GM12891 (cell line): ENCODE measurements around the gene METTL6.
"Not testable (repeated sequence)": the region's sequence is repeated elsewhere in the genome, so short reads cannot be mapped to it uniquely, and the experiment has no call there.

Source experiments
- DNase-seq: peaks from one replicate; pipeline ENCODE4 v3.0.0; 2011; ENCODE audit warnings: low spot score; ENCODE audit not compliant: insufficient read length
- FAIRE-seq: peaks from 2 replicates; lab custom pipeline; 2011; peaks lifted over from hg19 to GRCh38; lab: Jason Lieb, UNC
- PAX5 ChIP-seq: IDR thresholded peaks from 2 replicates; pipeline ENCODE4 v1.6.1; 2011; ENCODE audit warnings: low read length, moderate library complexity, mild to moderate bottlenecking; ENCODE audit not compliant: insufficient read depth, severe bottlenecking
- POLR2A ChIP-seq: IDR thresholded peaks from 2 replicates; pipeline ENCODE4 v1.6.1; 2011; ENCODE audit warnings: low read depth, low read length, control low read depth
- POLR2AphosphoS5 ChIP-seq: IDR thresholded peaks from 2 replicates; pipeline ENCODE4 v1.6.1; 2011; ENCODE audit warnings: low read depth, low read length, control low read depth
- POU2F2 ChIP-seq: IDR thresholded peaks from 2 replicates; pipeline ENCODE4 v1.6.1; 2011; ENCODE audit warnings: low read depth, mild to moderate bottlenecking, control low read depth, low read length, moderate library complexity
- SPI1 ChIP-seq: IDR thresholded peaks from 2 replicates; pipeline ENCODE4 v1.6.1; 2011; ENCODE audit warnings: low read depth, low read length, control low read depth
- TAF1 ChIP-seq: IDR thresholded peaks from 2 replicates; pipeline ENCODE4 v1.6.1; 2011; ENCODE audit warnings: low read depth, low read length, control low read depth

The METTL6 gene

DNA sequence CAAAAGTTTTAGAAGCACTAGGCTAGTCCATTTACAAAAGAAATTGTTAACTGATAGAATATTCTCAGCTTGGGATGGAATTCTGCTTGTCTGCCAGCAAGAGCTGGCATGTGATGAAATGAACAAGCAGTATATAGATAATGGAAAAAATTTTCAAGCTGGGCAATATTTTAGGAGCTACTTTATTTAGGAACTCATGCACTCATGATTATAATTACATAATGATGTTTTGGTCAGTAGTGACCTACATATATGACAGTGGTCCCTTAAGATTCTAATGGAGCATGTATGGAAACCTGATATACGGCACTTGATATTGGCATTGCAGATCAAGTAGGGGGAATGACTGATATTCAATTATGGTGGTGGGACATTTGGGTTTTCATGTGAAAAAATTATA lies 6.2 kb upstream of the METTL6 start:
- TF ChIP-seq POLR2AphosphoS5 (no peak), POLR2A (no peak), PAX5 (no peak), POU2F2 (no peak), SPI1 (no peak)
- FAIRE-seq (no peak), DNase-seq (no peak)

DNA sequence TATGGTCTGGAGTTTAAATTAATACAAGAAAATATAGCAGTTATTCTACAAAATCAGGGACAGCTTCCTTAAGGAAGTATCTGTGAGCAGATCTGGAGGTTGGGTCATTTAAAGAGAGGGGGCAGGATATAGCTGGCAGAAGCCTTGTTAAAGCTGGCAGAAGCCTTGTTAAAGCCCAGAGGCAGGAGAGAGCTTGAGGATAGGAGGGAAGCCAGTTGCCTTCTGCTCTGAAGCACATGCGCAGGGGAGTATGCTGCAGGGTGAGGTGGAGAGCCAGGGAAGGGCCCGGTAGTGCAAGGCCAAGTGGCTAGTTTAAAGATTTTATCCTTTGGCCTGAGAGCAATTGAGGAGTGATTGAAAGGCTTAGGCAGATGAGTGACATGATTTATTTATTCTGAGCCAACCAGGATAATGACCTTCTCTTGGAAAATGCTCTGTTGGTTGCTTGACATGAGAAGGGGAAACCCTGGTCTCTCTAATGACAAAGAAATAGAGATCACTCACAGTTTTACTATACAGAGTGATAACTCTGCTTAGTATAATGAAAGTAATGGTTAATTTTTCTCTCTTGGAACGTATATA lies 4.0 kb upstream of the METTL6 start:
- no peak for FAIRE-seq
- TF ChIP-seq POLR2AphosphoS5 (no peak), POU2F2 (no peak), TAF1 (no peak), PAX5 (no peak), POLR2A (no peak)
- no peak for DNase-seq

DNA sequence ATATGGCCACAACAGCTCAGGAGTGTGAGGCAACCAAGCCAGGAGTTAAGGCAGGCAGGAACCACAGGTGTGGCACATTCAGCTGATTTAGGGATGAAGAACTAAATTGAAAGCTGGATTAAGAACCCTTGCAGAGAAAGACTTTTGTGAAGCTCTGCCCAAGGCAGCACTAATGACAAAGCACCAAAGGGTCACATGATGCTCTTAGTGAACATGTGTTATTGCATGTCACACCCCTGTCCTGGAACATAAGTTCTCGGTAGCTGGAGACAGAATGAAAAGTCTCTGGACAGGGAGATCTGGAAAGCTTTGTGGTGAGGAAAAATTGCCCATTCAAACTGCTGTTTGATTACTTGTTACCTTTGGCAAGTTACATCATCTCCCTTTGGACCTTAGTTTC lies 3.3 kb upstream of the METTL6 start:
- DNase-seq (no peak), FAIRE-seq (no peak)
- TF ChIP-seq POU2F2 (no peak), POLR2A (no peak), TAF1 (no peak), SPI1 (no peak), POLR2AphosphoS5 (no peak), PAX5 (no peak)

DNA sequence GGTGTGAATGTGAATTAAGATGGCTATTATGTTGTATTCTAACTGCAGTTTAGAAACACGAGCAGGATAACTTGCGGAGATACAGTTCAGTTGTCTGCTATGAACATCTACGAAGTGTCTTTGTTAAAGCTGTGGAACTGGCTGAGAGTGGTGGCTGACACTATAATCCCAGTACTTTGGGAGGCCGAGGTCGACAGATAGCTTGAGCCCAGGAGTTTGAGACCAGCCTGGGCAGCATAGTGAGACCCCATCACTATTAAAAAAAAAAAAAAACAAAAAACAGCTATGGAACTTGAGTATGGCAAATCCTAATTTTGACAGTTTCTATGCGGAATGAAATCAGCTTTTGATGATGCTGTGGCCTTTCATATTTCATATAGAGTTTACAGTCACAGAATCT lies 1.7 kb upstream of the METTL6 start:
- DNase-seq: no peak
- TF ChIP-seq TAF1 (no peak), SPI1 (no peak), POLR2AphosphoS5 (no peak), POLR2A (no peak), POU2F2 (no peak), PAX5 (no peak)
- no peak for FAIRE-seq

DNA sequence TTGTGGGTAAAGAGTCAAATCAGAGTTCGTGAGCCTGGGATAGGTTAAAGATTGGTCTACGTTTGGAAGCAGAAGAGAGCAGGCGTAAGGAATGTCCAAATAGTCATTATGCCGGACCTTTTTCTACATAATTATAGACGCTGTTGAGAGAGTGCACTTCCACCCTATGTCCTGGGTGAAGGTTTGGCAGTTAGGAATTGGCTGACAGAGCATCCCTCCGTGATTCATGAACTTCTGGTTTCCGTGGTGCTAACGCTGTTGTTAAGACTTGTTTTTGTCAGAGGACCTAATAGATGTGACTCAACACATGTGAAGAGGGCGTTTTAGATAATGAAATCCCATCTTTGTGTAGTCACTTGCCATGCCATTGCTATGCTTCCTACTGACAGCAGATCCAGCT lies 1.2 kb upstream of the METTL6 start:
- DNase-seq (no peak), FAIRE-seq (peak; percentile 60)
- TF ChIP-seq SPI1: no peak
- no peak for TF ChIP-seq POLR2AphosphoS5
- TF ChIP-seq POLR2A: no peak
- TF ChIP-seq PAX5: no peak
- no peak for TF ChIP-seq TAF1
- no peak for TF ChIP-seq POU2F2

DNA sequence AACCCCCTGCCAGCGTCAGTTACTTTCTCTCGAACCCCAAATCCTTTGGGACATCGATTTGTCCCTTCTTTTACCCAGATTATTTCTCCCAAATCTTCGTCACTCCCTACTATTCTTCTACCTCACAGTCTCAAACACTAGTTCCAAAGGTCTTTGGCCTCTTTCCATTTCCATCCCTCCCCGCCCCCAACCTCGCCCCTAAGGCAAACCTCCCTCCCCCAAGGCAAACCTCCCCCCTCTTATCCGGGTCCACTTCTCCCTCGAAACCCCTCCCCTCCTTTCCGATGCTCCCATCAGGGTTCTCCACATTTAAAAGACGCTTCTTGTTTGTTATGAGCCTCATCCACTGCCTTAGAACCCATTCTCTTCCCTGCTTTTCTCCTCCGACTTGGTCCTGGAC lies 637 bp upstream of the METTL6 start:
- DNase-seq (no peak), FAIRE-seq (peak; percentile 20)
- TF ChIP-seq TAF1: no peak
- no peak for TF ChIP-seq POLR2AphosphoS5
- TF ChIP-seq PAX5: no peak
- no peak for TF ChIP-seq POU2F2
- no peak for TF ChIP-seq POLR2A
- no peak for TF ChIP-seq SPI1

DNA sequence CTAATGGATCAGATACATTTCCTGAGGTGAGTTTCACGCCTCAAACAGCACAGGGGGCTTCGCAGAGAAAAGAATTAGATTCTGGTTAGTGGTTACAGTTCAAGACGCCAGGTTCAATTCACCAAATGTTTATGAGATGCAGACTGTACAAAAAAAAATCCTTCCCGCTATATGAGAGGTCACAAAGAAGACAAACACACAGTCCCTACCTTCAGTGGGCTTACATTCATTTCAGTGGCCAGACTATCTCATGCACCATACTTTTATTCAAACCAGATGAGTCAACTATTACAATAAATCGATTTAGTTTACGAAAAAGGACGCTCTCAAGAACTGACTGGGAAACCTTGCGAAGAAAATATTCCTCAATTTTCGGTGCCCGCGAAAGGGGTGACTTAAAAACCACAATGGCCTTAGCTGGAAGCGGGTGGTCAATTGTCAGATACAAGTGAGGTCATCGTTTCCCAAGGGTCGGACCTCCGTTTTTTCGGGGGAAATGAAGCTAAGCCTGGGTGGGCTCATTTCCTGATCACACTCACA lies 695 bp downstream of the METTL6 start:
- TF ChIP-seq POLR2A (no peak), PAX5 (no peak), POLR2AphosphoS5 (no peak), TAF1 (no peak), POU2F2 (no peak), SPI1 (no peak)
- DNase-seq (no peak), FAIRE-seq (no peak)

DNA sequence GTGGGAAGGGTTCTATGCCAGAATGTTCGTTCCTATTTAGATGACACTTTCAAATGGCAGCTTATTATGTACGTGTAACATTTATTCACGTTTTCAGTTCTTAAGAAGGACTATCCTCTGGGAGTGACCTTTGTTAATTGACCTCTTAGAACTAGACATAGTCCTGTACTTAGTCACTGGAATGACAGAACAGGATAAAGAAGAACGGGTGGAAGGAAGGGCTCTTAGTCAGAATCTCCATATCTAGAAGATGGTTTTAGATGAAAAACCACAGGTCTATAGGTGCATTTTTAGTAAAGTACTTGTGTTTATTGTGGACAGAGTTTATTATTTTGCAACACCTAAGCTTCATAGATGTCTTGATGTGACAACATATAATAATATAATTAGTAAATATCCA lies 6.5 kb downstream of the METTL6 start:
- TF ChIP-seq POLR2A (no peak), POLR2AphosphoS5 (no peak), POU2F2 (no peak), TAF1 (no peak), SPI1 (no peak), PAX5 (no peak)
- FAIRE-seq (no peak), DNase-seq (no peak)

DNA sequence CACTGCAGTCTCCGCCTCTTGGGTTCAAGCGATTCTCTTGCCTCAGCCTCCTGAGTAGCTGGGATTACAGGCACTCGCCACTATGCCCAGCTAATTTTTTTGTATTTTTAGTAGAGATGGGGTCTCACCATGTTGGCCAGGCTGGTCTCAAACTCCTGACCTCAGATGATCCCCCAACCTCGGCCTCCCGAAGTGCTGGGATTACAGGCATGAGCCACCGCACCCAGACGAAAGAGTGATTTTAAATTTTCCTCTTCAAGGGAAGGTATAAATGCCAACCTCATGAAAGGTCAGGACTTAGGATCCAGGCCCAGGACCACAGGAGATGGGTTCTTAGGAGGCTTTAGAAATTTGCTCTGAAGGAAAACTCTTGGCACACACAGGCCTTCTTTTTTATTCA lies 16.4 kb downstream of the METTL6 start:
- FAIRE-seq, DNase-seq: not testable (repeated sequence)

DNA sequence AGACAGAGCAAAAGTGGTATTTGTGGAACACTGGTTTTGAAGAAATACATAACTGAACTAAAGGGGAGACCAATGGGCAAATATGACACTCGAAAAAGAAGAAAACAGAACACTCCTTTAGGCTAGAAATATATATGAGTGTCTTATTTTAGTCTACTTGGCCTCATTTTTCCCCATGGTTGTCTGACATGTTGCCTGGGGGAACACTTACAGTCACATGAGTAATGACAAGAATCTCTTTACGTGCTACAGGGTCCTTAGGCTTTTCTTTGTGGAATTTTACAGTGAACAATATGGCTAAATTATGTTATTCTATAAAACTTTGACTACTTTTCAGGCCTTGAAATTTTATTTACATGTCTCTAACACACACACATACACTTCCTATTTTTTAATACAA lies 17.6 kb downstream of the METTL6 start:
- TF ChIP-seq POU2F2 (no peak), POLR2AphosphoS5 (no peak), POLR2A (no peak), PAX5 (no peak), TAF1 (no peak), SPI1 (no peak)
- no peak for FAIRE-seq
- no peak for DNase-seq
